Kidney epithelial cell (primary cell): ENCODE data around the gene RBM12. TPM values are rescaled to one million over a fixed set of nuclear protein-coding genes. Genes with fewer than 3 reads are reported as not detected.

Experiments used
- DNase-seq: peaks from one replicate; pipeline ENCODE4 v3.0.0-alpha.2; 2010; ENCODE audit warnings: low read depth
- H3K27me3 ChIP-seq: 2 replicates; pipeline ENCODE4 v1.6.0; 2011; ENCODE audit warnings: low read length; ENCODE audit not compliant: control insufficient read depth, insufficient read depth
- H3K36me3 ChIP-seq: 2 replicates; pipeline ENCODE4 v1.5.1; 2011; ENCODE audit warnings: low read length; ENCODE audit not compliant: control insufficient read depth, insufficient read depth
- H3K4me3 ChIP-seq: 2 replicates; pipeline ENCODE4 v1.5.1; 2011; ENCODE audit warnings: low read depth, mild to moderate bottlenecking, control low read depth, low read length
- CTCF ChIP-seq: IDR thresholded peaks from 2 replicates; pipeline ENCODE4 v1.5.1; 2011; ENCODE audit warnings: mild to moderate bottlenecking, moderate library complexity, low read length, control low read depth, inconsistent platforms; ENCODE audit not compliant: insufficient read depth, poor library complexity, severe bottlenecking
- total RNA-seq: library from RNA; depleted of rRNA; stranded (reverse); fragments of >200 nt; gene quantifications from 2 replicates; pipeline ENCODE4 v1.2.3, GENCODE V29; 2015

The RBM12 gene
- total RNA-seq, 1 donor from 2014 or later = 43.2 TPM

- H3K4me3 ChIP-seq = no peak overlapping the region
- DNase-seq = no peak
- no peaks in the 10 kb centered on the region for H3K36me3 ChIP-seq
- no peak for TF ChIP-seq CTCF
- peaks cover 13% of the 10 kb centered on the region for H3K27me3 ChIP-seq
These were observed 58.6 kb downstream of the RBM12 start for GRCh38 chr20:35606127-35606526.

GRCh38 chr20:35604449-35604747 lies 60.3 kb downstream of the RBM12 start:
- DNase-seq = no peak
- Histone ChIP-seq H3K27me3 (peaks cover 30% of the 10 kb centered on the region), H3K36me3 (no peaks in the 10 kb centered on the region), H3K4me3 (no peak overlapping the region)
- peak; percentile 58 for TF ChIP-seq CTCF

GRCh38 chr20:35603695-35604448 lies 60.8 kb downstream of the RBM12 start:
- DNase-seq = peak; percentile 48
- Histone ChIP-seq H3K4me3 (no peak overlapping the region), H3K36me3 (no peaks in the 10 kb centered on the region), H3K27me3 (peaks cover 35% of the 10 kb centered on the region)
- no peak for TF ChIP-seq CTCF

- Histone ChIP-seq H3K4me3 (no peak overlapping the region), H3K36me3 (no peaks in the 10 kb centered on the region), H3K27me3 (peaks cover 37% of the 10 kb centered on the region)
- DNase-seq = no peak
- TF ChIP-seq CTCF = no peak
These were observed 61.7 kb downstream of the RBM12 start for GRCh38 chr20:35602851-35603495.

GRCh38 chr20:35601990-35602389 lies 62.7 kb downstream of the RBM12 start:
- no peak for TF ChIP-seq CTCF
- no peaks in the 10 kb centered on the region for H3K36me3 ChIP-seq
- no peak overlapping the region for H3K4me3 ChIP-seq
- no peak for DNase-seq
- H3K27me3 ChIP-seq = peaks cover 37% of the 10 kb centered on the region
